ENCODE results near the gene TRPV5.

TRPV5 gene

GRCh38 chr7:142954680-142955268 lies 21.2 kb upstream of the TRPV5 start:
- DNase-seq (ENCODE audit: low spot score): no peak
- TF ChIP-seq CTCF (IDR thresholded peaks at IDR 0.05; ENCODE audit: extremely low read depth, missing control alignments): no peak

- TF ChIP-seq CTCF (IDR thresholded peaks at IDR 0.05; ENCODE audit: extremely low read depth, missing control alignments): no peak
- DNase-seq (ENCODE audit: low spot score): no peak
Measured at GRCh38 chr7:142950235-142950634, 16.7 kb upstream of the TRPV5 start.

- no peak for TF ChIP-seq CTCF (IDR thresholded peaks at IDR 0.05; ENCODE audit: extremely low read depth, missing control alignments)
- DNase-seq (ENCODE audit: low spot score): no peak
Measured at GRCh38 chr7:142948603-142949002, 15.1 kb upstream of the TRPV5 start.

- DNase-seq (ENCODE audit: low spot score): no peak
- TF ChIP-seq CTCF (IDR thresholded peaks at IDR 0.05; ENCODE audit: extremely low read depth, missing control alignments): no peak
Measured at GRCh38 chr7:142945001-142945400, 11.5 kb upstream of the TRPV5 start.

- no peak for TF ChIP-seq CTCF (IDR thresholded peaks at IDR 0.05; ENCODE audit: extremely low read depth, missing control alignments)
Measured at GRCh38 chr7:142943706-142944268, 10.2 kb upstream of the TRPV5 start.

GRCh38 chr7:142942746-142943145 lies 9.2 kb upstream of the TRPV5 start:
- no peak for DNase-seq (ENCODE audit: low spot score)
- TF ChIP-seq CTCF (IDR thresholded peaks at IDR 0.05; ENCODE audit: extremely low read depth, missing control alignments): no peak

More at GRCh38 chr7:142943706-142944268, 10.2 kb upstream of the TRPV5 start:
- DNase-seq (ENCODE audit: low spot score): no peak

- DNase-seq (ENCODE audit: low spot score): no peak
- TF ChIP-seq CTCF (IDR thresholded peaks at IDR 0.05; ENCODE audit: extremely low read depth, missing control alignments): no peak
Measured at GRCh38 chr7:142941541-142941940, 8.0 kb upstream of the TRPV5 start.

All from GM20000 (cell line).